Measurements from ENCODE around the gene MAMDC2. TPM values are rescaled to one million over a fixed set of nuclear protein-coding genes. Genes with fewer than 3 reads are reported as not detected.

Gene MAMDC2
- total RNA-seq, 1 donor from 2014 or later = not detected

DNA sequence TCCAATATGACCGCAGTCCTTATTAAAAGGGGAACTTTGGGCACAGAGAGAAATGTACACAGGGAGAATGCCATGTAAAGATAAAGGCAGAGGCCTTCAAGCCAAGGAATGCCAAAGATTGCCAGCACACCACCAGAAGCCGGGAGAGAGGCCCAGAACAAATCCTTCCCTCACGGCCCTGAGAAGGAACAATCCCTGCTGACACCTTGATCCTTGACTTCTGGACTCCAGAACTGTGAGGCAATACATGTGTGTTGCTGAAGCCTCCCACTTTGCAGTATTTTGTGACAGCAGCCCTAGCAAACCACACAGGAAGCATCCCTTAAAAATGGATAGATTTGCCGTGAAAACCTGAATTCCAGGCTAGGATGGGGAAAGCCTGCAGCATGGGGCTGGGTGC lies 80.0 kb downstream of the MAMDC2 start:
- no peak overlapping the region for H3K27ac Mint-ChIP-seq
- no peak for DNase-seq (ENCODE audit: low spot score)
- intact Hi-C loops (cut with micrococcal nuclease) = no loop called here
- H3K4me3 Mint-ChIP-seq (ENCODE audit: low read depth) = no peak overlapping the region
- H3K27me3 Mint-ChIP-seq (ENCODE audit: low read depth) = peaks cover 5% of the 10 kb centered on the region
- H3K9me3 Mint-ChIP-seq = no peaks in the 10 kb centered on the region
- no peaks in the 10 kb centered on the region for H3K36me3 Mint-ChIP-seq (ENCODE audit: low read depth)
- H3K4me1 Mint-ChIP-seq (ENCODE audit: low read depth) = no peaks in the 10 kb centered on the region

DNA sequence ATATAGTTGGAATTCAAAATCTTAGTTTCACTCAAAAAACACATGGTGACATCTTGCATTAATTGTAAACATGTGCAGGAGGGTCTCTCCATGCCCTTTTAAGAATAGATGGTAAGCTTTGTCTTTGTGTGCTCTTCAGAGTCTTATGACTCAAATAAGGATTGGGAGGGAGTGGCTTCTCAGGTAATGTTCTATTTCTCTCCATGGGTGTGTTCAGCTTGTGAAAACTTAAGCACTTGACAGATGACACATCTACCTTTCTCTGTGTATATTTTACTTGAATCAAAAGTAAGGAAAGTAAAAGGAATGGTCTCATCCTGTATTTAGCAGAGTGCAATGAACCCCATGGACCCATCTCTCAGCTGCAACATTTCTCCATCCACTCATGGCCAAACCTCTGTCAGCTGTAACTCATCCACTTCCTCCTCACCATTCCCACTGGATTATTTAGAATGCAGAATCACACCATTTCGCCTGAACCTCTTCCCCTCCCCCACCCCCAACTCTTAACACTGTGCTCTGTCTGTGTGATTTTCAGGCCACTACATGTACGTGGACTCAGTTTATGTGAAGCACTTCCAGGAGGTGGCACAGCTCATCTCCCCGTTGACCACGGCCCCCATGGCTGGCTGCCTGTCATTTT lies 82.1 kb downstream of the MAMDC2 start:
- Mint-ChIP-seq H3K4me1 (ENCODE audit: low read depth) (no peaks in the 10 kb centered on the region), H3K4me3 (ENCODE audit: low read depth) (no peak overlapping the region), H3K9me3 (no peaks in the 10 kb centered on the region), H3K27me3 (ENCODE audit: low read depth) (no peaks in the 10 kb centered on the region), H3K36me3 (ENCODE audit: low read depth) (no peaks in the 10 kb centered on the region), H3K27ac (no peak overlapping the region)
- no peak for DNase-seq (ENCODE audit: low spot score)
- intact Hi-C loops (cut with micrococcal nuclease) = no loop called here

DNA sequence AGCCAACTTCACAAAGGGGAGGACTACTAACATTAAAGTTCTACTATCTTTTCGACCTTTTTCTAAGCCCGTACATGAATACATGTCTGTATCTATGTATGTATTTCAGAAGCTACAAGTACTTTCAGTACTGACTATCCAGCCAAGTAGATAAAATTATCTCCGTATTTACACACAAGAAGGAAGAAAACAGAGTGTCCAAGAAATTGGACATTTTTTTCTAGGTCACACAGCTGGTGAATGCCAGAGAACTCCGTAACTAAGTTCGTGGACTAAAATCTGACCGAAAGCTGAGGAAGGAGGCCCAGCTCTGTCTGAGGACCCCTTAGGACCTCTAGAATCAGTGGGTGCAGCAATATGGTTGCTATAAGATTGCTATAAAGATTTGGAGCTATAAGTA lies 83.4 kb downstream of the MAMDC2 start:
- Mint-ChIP-seq H3K36me3 (ENCODE audit: low read depth) (no peaks in the 10 kb centered on the region), H3K27ac (no peak overlapping the region), H3K4me3 (ENCODE audit: low read depth) (no peak overlapping the region), H3K4me1 (ENCODE audit: low read depth) (no peaks in the 10 kb centered on the region), H3K27me3 (ENCODE audit: low read depth) (no peaks in the 10 kb centered on the region), H3K9me3 (no peaks in the 10 kb centered on the region)
- no peak for DNase-seq (ENCODE audit: low spot score)
- intact Hi-C loops (cut with micrococcal nuclease) = no loop called here

DNA sequence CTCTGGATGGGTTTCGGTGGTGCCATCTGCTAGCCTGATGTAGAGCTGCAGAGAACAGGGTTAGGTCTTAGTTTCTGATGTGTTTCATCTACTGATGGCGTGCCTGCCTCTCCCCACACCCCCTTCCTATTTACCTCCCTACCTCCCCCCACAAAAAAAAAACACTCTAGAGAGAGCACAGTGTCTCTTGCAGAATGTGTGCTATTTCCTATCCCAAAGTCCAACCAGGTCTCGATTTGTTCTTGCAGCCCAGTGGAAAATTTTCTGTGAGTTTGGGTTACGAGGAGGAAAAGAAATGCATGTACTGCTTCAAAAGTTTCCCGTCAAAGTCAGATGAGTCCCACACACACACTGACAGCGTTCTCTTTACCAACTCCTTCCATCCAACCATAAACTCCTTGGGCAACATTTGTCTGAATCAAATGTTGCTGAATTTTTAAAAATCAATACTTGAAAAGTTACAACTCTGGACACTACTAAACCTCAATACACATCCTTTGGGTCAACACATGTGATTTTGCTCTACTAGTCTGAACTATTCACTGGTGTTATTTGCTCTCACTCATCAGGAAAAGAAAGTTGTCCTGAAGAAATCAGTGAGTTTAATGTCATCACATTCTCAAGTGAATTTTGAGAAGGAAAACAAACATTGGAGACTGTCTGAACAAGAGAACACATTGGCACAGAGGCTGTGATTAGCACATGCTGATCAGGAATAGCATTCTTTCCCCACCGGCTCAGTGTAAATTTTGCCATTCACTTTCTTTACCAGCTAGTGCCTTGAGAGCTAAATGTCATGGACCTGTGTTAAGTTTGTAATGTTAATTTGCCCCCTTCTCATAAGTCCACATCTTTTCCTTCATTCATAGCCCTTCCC lies 84.1 kb downstream of the MAMDC2 start:
- Mint-ChIP-seq H3K4me3 (ENCODE audit: low read depth) (no peak overlapping the region), H3K9me3 (no peaks in the 10 kb centered on the region), H3K27ac (no peak overlapping the region), H3K27me3 (ENCODE audit: low read depth) (no peaks in the 10 kb centered on the region), H3K4me1 (ENCODE audit: low read depth) (no peaks in the 10 kb centered on the region), H3K36me3 (ENCODE audit: low read depth) (no peaks in the 10 kb centered on the region)
- no peak for DNase-seq (ENCODE audit: low spot score)
- intact Hi-C loops (cut with micrococcal nuclease) = no loop called here

DNA sequence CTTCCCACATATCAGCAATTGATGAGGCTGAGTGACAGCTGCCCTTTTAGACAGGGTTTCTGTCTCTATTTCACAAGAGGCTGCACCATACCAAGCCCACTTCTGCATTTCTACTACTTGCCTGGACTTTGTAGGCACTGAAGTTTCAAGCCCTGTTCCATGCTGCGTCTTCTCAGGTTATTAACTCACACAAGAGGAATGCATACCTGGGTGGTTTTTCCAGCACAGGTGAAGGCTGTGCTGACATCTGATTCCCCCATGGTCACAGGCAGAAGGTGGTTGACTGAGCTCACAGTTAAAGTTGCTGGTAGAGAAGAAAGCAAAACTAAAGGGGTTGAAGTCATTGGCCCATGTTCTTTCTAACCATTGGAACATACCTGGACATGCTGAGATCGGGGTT lies 86.6 kb downstream of the MAMDC2 start:
- no peaks in the 10 kb centered on the region for H3K36me3 Mint-ChIP-seq (ENCODE audit: low read depth)
- no peak for DNase-seq (ENCODE audit: low spot score)
- H3K27ac Mint-ChIP-seq = no peak overlapping the region
- H3K9me3 Mint-ChIP-seq = no peaks in the 10 kb centered on the region
- intact Hi-C loops (cut with micrococcal nuclease) = no loop called here
- no peaks in the 10 kb centered on the region for H3K27me3 Mint-ChIP-seq (ENCODE audit: low read depth)
- H3K4me1 Mint-ChIP-seq (ENCODE audit: low read depth) = no peaks in the 10 kb centered on the region
- H3K4me3 Mint-ChIP-seq (ENCODE audit: low read depth) = no peak overlapping the region

DNA sequence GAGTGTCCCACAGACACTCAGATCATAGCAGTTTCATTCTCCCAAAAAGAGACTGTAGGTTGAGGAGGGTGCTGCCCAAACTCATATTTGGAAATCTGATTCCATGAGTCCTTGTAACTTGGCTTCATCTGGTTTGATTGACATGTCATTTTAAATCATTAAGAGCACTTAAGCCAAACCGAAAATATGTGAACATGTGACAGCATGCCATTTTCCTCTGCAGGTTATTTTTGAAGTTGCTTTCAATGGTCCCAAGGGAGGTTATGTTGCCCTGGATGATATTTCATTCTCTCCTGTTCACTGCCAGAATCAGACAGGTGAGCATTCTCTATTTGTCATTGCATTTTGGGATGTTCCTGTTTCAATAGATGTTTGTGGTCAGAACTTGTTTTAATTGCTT lies 87.6 kb downstream of the MAMDC2 start:
- Mint-ChIP-seq H3K4me3 (ENCODE audit: low read depth) (no peak overlapping the region), H3K36me3 (ENCODE audit: low read depth) (no peaks in the 10 kb centered on the region), H3K27me3 (ENCODE audit: low read depth) (no peaks in the 10 kb centered on the region), H3K9me3 (no peaks in the 10 kb centered on the region), H3K27ac (no peak overlapping the region), H3K4me1 (ENCODE audit: low read depth) (no peaks in the 10 kb centered on the region)
- intact Hi-C loops (cut with micrococcal nuclease) = no loop called here
- DNase-seq (ENCODE audit: low spot score) = no peak

DNA sequence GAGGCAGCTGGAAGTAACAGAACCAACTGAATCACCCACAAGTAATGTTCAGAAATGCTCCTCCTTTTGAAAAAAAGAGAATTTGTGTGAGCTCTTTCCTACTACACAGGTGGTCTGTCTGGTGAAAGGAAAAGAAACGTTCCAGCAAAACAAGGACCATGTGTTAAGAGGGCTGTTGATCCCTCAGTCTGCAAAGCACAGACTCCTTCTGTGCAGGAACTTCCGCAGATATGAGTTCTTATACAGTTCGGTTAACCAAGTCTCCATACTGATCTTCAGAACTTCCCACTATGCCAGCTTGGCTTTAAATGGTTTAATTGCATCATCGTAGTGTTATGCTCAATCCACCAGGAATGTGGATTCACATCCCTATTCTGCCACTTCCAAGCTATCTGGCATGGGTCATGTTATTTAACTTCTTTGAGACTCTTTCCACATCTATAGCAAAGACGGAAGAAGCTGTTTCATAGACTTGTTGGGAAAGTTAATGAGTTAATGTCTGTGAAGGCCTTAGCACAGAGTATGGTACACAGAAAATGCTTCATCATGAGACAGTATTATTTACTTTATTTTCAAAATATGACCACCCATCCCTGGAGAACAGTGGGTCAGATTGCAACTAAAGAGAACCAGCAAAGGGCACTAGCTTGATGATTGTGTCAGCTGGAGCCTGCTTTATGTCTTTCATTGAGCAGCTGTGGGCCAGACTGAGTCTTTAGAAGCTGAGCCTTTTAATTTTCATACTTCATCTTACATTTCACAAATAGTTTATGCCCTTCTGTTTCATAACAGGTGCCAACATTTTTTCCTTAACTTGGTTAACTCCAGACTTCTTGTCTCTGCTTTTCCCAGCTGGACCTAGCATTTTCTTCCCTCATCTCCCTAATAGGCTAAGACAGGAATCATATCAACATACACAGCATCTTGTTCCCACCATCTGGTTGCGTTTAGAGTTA lies 89.9 kb downstream of the MAMDC2 start:
- Mint-ChIP-seq H3K36me3 (ENCODE audit: low read depth) (no peaks in the 10 kb centered on the region), H3K27ac (no peak overlapping the region), H3K4me1 (ENCODE audit: low read depth) (no peaks in the 10 kb centered on the region), H3K9me3 (no peaks in the 10 kb centered on the region), H3K4me3 (ENCODE audit: low read depth) (no peak overlapping the region), H3K27me3 (ENCODE audit: low read depth) (peaks cover 2% of the 10 kb centered on the region)
- no peak for DNase-seq (ENCODE audit: low spot score)
- intact Hi-C loops (cut with micrococcal nuclease) = no loop called here

DNA sequence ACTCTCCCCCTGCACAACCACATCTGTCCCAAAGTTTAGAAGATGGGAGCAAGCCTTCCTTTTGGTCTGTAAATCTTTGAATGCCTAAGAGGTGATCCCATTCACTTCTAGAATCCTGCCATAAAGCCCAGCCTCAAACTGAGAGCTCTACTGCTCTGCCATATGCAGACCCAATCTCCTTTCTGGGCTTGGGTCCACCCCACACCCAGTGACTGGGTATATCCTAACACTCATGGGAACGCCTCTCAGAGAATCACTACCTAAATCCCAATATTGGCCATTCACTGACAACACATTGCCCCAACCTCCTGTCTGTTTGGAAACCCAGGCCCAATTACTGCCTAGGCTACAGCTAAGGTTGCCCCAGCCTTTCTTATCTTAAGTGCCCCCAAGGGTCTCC lies 90.7 kb downstream of the MAMDC2 start:
- intact Hi-C loops (cut with micrococcal nuclease) = no loop called here
- H3K36me3 Mint-ChIP-seq (ENCODE audit: low read depth) = no peaks in the 10 kb centered on the region

DNA sequence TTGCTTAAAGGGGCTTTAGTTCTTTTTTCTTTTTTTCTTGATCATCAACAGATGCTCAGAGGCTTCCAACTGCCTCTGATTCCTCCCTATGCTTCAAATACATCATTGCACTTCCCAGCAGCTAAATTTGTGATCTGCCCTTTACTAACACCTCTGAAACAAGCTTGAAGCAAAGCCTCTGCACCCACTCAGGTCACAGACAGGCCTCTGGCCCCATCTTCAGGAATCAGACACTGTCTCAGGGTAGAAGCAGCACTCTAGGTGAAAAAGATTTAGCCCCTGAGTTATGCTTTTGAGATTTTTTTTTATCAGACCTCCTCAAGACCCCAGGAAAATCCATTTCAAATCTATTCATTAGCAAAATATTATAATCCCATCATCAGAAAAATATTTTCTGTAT lies 91.5 kb downstream of the MAMDC2 start:
- no peaks in the 10 kb centered on the region for H3K9me3 Mint-ChIP-seq

More for the DNA sequence above, 90.7 kb downstream of the MAMDC2 start:
- peaks cover 2% of the 10 kb centered on the region for H3K27me3 Mint-ChIP-seq (ENCODE audit: low read depth)
- H3K4me3 Mint-ChIP-seq (ENCODE audit: low read depth) = no peak overlapping the region
- no peak overlapping the region for H3K27ac Mint-ChIP-seq
- DNase-seq (ENCODE audit: low spot score) = no peak
- no peaks in the 10 kb centered on the region for H3K9me3 Mint-ChIP-seq
- no peaks in the 10 kb centered on the region for H3K4me1 Mint-ChIP-seq (ENCODE audit: low read depth)

DNA sequence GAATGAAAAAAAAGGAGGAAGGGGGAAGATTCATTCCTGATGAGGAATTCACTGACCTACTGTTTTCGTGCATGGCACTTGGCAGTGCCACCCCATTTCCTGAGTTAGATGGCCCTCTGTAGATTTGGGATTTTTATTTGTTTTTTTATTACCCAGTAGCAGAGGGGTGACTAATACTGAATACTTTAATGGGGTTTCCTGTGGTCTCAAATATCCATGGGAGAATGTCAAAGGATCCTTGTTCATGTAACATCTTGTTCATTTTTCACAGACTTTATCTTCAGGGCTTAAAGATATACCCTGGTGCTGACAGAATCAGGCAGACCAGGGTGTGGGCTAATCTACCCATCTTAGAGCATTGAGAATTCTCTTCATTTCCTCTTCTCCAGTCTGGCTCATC lies 93.0 kb downstream of the MAMDC2 start:
- H3K4me3 Mint-ChIP-seq (ENCODE audit: low read depth) = no peak overlapping the region
- no peaks in the 10 kb centered on the region for H3K4me1 Mint-ChIP-seq (ENCODE audit: low read depth)
- intact Hi-C loops (cut with micrococcal nuclease) = no loop called here
- H3K27ac Mint-ChIP-seq = no peak overlapping the region
- H3K9me3 Mint-ChIP-seq = no peaks in the 10 kb centered on the region
- H3K27me3 Mint-ChIP-seq (ENCODE audit: low read depth) = peaks cover 7% of the 10 kb centered on the region
- no peak for DNase-seq (ENCODE audit: low spot score)
- no peaks in the 10 kb centered on the region for H3K36me3 Mint-ChIP-seq (ENCODE audit: low read depth)

More for the DNA sequence above, 91.5 kb downstream of the MAMDC2 start:
- no peak overlapping the region for H3K27ac Mint-ChIP-seq
- intact Hi-C loops (cut with micrococcal nuclease) = no loop called here
- no peak overlapping the region for H3K4me3 Mint-ChIP-seq (ENCODE audit: low read depth)
- no peaks in the 10 kb centered on the region for H3K4me1 Mint-ChIP-seq (ENCODE audit: low read depth)
- H3K36me3 Mint-ChIP-seq (ENCODE audit: low read depth) = no peaks in the 10 kb centered on the region
- H3K27me3 Mint-ChIP-seq (ENCODE audit: low read depth) = peaks cover 3% of the 10 kb centered on the region
- no peak for DNase-seq (ENCODE audit: low spot score)

DNA sequence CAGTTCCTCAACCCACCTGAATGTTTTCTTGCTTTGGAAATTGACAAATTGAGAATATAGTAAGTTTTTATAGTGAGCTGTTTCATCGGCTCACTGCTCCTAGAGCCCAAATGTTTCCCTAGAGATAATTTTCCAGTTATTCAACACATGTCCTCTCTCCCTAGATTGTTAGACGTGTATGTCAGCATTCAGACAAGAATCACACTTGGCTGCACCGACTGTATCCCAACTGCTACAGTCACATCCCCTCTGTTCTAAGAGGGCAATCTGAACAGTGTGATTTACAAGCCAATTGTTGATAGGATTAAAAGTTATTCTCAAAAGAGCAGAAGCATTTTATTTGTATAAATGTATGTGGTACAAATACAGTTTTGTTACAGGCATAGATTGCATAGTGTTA lies 93.9 kb downstream of the MAMDC2 start:
- Mint-ChIP-seq H3K4me1 (ENCODE audit: low read depth) (no peaks in the 10 kb centered on the region), H3K36me3 (ENCODE audit: low read depth) (no peaks in the 10 kb centered on the region), H3K9me3 (no peaks in the 10 kb centered on the region), H3K27ac (no peak overlapping the region), H3K27me3 (ENCODE audit: low read depth) (peaks cover 10% of the 10 kb centered on the region), H3K4me3 (ENCODE audit: low read depth) (no peak overlapping the region)
- intact Hi-C loops (cut with micrococcal nuclease) = no loop called here
- no peak for DNase-seq (ENCODE audit: low spot score)

DNA sequence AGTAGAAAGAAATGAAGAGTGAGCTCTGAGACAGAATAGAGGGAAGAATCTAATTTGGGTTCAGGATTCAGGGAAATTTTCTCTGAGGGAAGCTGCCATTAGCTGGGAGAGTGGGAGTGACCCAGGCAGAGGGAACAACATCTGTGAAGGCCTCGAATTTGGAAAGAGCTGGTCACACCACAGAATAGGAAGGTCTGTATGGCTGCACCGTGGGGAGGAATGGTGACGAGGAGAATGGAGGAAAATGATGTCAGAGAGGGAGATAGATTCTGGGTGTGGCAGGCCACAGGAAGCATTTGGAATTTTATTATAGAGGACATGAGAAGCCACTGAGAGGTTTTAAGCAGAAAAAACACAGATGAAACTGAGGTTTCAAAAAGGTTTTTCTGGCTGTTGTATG lies 98.5 kb downstream of the MAMDC2 start:
- DNase-seq (ENCODE audit: low spot score) = no peak
- Mint-ChIP-seq H3K27me3 (ENCODE audit: low read depth) (peaks cover 10% of the 10 kb centered on the region), H3K4me3 (ENCODE audit: low read depth) (no peak overlapping the region), H3K27ac (no peak overlapping the region), H3K36me3 (ENCODE audit: low read depth) (no peaks in the 10 kb centered on the region), H3K9me3 (no peaks in the 10 kb centered on the region), H3K4me1 (ENCODE audit: low read depth) (no peaks in the 10 kb centered on the region)
- intact Hi-C loops (cut with micrococcal nuclease) = no loop called here
